GM18861 (cell line): ENCODE data around the gene TACC2.

ENCODE experiments used
- ATAC-seq: cut with Tn5 transposase; IDR thresholded peaks from one replicate; pipeline ENCODE4 v1.9.1; 2021; ENCODE audit not compliant: unreplicated experiment

TACC2 gene

DNA sequence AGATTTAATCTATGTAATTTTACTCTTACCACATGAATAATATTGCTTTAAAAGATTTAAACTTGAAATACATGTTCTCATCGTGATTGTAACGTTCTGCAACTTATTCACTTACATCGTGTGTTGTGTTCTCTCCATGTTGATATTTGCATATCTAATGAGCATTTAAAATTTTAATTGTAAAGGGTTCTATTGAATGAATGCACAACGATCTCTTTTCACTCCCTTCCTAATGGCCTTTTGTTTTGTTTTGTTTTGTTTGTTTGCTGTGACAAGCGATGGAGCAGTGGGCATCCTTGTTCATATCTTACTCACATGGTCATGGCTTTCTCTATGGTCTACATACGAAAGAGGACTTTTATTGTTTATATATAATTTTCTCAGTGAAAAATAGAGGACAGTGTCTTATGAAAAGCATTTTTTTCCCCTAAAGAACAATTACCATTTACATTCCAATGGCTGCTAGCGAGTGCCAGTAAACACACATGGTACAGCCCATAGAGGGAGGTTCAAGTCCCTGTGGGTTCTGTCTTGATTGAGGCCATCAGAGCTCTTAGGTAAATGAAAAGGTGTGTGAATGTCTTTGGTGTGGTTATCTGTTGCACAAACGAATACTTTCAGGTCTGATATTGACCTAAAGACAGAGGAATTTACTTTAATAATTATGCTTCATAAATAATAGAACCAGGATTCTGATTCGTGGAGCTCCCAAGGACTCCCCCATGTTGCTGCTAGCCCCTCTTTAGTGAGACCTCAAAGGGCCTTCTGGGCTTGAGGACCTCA is 314.5 kb downstream of the TACC2 start:
- no peak for ATAC-seq
